Measurements from ENCODE around the gene NCS1. TPM values are rescaled to one million over a fixed set of nuclear protein-coding genes. Genes with fewer than 3 reads are reported as not detected.
A peak's percentile ranks its signal among the peaks of the same experiment; 100 is the strongest.

The NCS1 gene
- total RNA-seq: 1 to 10 TPM; 3.3 TPM

DNA sequence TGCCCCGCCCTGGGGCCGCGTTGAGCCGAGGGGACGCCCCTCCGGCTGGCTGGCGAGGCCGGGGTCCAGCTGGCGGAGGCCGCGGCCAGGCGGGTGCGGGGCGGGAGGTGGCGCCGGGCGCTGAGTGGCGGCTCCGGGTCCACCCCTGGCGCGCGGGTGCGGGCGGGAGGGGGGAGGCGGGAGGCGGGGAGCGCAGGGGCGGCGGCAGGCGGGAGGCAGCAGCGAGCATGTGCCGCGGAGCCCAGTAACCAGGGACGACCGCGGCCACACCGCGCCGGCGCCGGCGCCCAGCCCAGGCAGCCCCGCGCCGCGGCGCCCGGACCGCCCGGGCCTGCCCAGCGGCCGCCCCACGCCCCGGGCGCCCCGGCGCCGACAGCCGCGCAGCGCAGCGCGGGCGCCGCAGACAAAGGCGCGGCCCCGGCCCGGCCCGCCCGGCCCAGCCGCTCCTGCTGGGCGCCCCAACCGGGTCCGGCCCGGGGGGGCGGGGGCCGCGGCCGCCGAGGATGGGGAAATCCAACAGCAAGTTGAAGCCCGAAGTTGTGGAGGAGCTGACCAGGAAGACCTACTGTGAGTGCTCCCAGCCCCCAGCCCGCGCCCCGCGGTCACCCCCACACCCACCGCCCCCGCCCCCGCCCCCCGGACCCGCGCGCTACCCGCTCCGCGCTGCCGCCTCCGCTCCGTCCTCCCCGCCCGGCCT lies at the start of gene NCS1:
TSS of gene NCS1 (plus strand) at position 244 of the 697 bp plus-strand sequence. CDS start at position 504, 260 bp downstream.
- peak within 1 kb of the TSS; percentile 61 for H3K4me3 Mint-ChIP-seq
- ChIA-PET POLR2A (interaction anchor here (0.6 kb wide), 1 partner anchor 283 kb away, joined by 3 read pairs; no protein-coding TSS in a partner anchor), CTCF (no interaction called here)
- H3K27ac Mint-ChIP-seq: no peak within 1 kb of the TSS
- peaks cover 28% of the 10 kb centered on the region for H3K27me3 Mint-ChIP-seq (ENCODE audit: low read depth)
- ATAC-seq: peak; percentile 80
- no peaks in the 10 kb centered on the region for H3K36me3 Mint-ChIP-seq (ENCODE audit: low read depth)
- peaks cover 7% of the 10 kb centered on the region for H3K4me1 Mint-ChIP-seq (ENCODE audit: low read depth)
- DNase-seq: peak; percentile 52
- no peaks in the 10 kb centered on the region for H3K9me3 Mint-ChIP-seq (ENCODE audit: insufficient read depth)

DNA sequence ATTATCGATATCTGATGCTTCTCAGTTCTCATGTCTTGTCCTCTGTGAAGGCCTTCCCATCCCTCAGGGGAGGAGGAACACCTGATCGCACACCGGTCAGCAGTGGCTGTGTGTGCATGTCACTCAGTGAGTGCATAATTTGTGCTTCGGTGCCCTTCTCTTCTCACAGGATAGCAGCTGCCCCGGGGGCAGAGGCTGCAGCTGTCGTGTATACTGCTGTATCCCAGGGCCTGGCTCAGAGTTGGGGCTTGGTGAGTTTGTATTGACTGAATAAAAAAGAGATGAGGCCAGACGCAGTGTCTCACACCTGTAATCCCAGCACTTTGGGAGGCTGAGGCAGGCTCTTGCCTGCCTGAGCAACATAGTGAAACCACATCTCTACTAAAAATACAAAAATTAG lies 49.7 kb upstream of the NCS1 start:
- no peak overlapping the region for H3K27ac Mint-ChIP-seq
- CTCF ChIA-PET: interaction anchor here (1.2 kb wide), 1 partner anchor 237 kb away, joined by 3 read pairs; no protein-coding TSS in a partner anchor
- ATAC-seq: no peak
- no peak overlapping the region for H3K4me3 Mint-ChIP-seq
- DNase-seq: no peak
- H3K36me3 Mint-ChIP-seq (ENCODE audit: low read depth): peaks cover 35% of the 10 kb centered on the region
- H3K27me3 Mint-ChIP-seq (ENCODE audit: low read depth): no peaks in the 10 kb centered on the region
- POLR2A ChIA-PET: no interaction called here
- H3K4me1 Mint-ChIP-seq (ENCODE audit: low read depth): peaks cover 13% of the 10 kb centered on the region
- no peaks in the 10 kb centered on the region for H3K9me3 Mint-ChIP-seq (ENCODE audit: insufficient read depth)

DNA sequence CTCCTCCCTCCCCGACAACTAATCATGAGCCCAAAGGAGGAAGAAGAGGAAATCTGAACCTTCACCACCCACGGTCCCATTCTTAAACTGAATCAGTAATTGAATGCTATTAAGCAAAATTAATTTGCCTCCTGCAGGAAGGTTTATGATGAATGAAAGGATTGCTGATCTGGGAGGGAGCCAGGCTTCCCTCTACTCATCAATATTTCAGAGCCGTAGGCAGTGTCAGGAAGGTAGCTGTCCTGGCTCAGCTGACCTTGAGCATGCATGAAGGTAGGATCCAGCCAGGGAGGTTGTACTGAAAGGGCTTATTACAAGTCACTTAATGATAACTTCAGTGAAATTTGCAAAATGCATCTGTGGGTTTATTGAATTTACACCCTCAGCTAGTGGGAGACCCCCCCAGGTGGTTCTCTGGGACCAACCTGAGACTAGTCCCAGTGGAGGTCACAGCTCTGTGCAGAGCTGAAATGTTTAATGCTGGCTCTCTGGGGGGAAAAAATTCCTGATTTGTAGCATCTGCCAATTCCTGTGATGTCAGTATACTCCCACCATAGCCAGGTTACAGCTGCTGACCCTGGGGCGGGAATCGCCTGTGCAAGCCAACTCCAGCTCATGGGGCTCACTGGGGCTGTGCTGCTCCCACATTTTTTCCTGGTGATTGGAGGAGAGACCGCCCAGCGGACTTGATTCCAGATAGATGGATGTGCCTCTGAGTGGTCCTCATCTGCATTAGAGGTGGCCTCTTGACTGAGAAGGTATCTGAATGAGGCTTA lies 47.9 kb upstream of the NCS1 start:
- ChIA-PET CTCF (interaction anchor here (0.8 to 3.1 kb wide), 5 partner anchors 8 to 112 kb away, joined by 3 to 20 read pairs (median 3); no protein-coding TSS in a partner anchor), POLR2A (interaction anchor here (1.0 kb wide), 1 partner anchor 9 kb away, joined by 3 read pairs; no protein-coding TSS in a partner anchor)
- H3K27ac Mint-ChIP-seq: no peak overlapping the region
- H3K4me3 Mint-ChIP-seq: no peak overlapping the region
- no peaks in the 10 kb centered on the region for H3K27me3 Mint-ChIP-seq (ENCODE audit: low read depth)
- H3K4me1 Mint-ChIP-seq (ENCODE audit: low read depth): peaks cover 31% of the 10 kb centered on the region
- H3K36me3 Mint-ChIP-seq (ENCODE audit: low read depth): peaks cover 41% of the 10 kb centered on the region
- ATAC-seq (no peak), DNase-seq (no peak)
- H3K9me3 Mint-ChIP-seq (ENCODE audit: insufficient read depth): no peaks in the 10 kb centered on the region

DNA sequence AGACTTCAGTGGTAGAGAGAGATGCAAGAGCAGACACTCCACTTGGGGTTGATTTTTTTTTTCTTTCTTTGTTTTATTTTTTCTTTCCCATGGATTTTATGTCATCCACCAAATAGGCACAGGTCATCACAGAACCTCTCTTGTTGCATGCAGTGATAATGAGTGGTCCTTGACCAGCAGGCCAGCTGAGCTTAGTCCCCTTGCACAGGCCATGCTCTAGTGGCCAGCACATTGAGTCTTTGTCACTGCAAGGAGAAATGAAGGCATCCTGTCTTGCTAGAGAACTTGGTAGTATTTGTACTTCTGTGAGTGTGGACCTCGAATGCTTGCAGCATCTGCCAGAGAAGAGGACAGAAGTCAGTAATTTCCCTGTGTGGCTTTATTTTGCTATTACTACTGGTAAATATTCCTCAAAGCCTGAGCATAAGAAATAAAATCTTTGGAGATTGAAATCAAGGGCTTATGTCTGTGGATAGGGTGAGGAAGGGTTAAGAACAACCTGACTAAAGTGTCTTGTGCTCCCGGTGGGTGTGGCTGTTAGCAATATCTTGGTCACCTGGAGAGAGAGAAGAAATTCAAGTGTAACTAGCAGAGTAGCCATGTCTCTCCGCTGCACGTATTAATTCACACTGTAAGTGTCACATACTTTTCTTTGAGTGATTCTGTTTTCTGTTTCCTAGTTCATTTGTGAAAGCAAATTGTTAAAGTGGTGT lies 45.3 kb upstream of the NCS1 start:
- Mint-ChIP-seq H3K36me3 (ENCODE audit: low read depth) (peaks cover 59% of the 10 kb centered on the region), H3K27ac (peak overlapping the region; percentile 80), H3K4me3 (peak overlapping the region; percentile 6), H3K9me3 (ENCODE audit: insufficient read depth) (no peaks in the 10 kb centered on the region), H3K4me1 (ENCODE audit: low read depth) (peaks cover 54% of the 10 kb centered on the region), H3K27me3 (ENCODE audit: low read depth) (no peaks in the 10 kb centered on the region)
- POLR2A ChIA-PET: interaction anchor here (1.5 kb wide), 1 partner anchor 292 kb away, joined by 3 read pairs; the partner anchor contains the start of genes C9orf78 and USP20
- CTCF ChIA-PET: interaction anchor here (1.5 to 3.1 kb wide), 2 partner anchors 14 to 19 kb away, joined by 6 to 20 read pairs; no protein-coding TSS in a partner anchor
- ATAC-seq (no peak), DNase-seq (no peak)

DNA sequence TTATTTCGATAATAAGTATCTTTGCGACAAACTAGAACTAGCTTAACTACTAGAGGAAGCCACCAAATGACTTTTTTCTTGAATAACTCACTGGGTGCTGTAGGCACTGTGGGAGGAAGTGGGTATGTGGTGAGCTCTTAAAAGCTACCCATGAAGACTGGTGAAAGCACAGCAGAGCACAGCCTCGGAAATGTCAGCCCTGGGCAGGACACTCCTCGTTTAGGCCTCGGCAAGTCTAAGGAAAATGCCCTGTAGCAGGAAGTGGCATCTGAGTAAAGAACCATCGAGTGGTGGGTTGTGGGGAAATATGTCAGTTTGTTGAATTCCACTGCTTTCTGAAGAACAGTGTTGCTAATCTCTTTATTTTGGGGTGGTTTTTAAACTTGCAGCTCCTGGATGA lies 44.0 kb upstream of the NCS1 start:
- Mint-ChIP-seq H3K9me3 (ENCODE audit: insufficient read depth) (no peaks in the 10 kb centered on the region), H3K4me1 (ENCODE audit: low read depth) (peaks cover 57% of the 10 kb centered on the region), H3K27ac (peak overlapping the region; percentile 99), H3K27me3 (ENCODE audit: low read depth) (no peaks in the 10 kb centered on the region), H3K36me3 (ENCODE audit: low read depth) (peaks cover 54% of the 10 kb centered on the region), H3K4me3 (peak overlapping the region; percentile 76)
- DNase-seq (peak; percentile 92), ATAC-seq (peak; percentile 93)
- CTCF ChIA-PET: interaction anchor here (0.8 to 1.9 kb wide), 7 partner anchors 10 to 293 kb away, joined by 3 to 21 read pairs (median 4); partner anchors contain the start of genes C9orf78 and USP20
- POLR2A ChIA-PET: interaction anchor here (0.9 to 1.7 kb wide), 5 partner anchors 11 to 293 kb away, joined by 3 to 11 read pairs (median 3); partner anchors contain the start of genes C9orf78 and USP20

DNA sequence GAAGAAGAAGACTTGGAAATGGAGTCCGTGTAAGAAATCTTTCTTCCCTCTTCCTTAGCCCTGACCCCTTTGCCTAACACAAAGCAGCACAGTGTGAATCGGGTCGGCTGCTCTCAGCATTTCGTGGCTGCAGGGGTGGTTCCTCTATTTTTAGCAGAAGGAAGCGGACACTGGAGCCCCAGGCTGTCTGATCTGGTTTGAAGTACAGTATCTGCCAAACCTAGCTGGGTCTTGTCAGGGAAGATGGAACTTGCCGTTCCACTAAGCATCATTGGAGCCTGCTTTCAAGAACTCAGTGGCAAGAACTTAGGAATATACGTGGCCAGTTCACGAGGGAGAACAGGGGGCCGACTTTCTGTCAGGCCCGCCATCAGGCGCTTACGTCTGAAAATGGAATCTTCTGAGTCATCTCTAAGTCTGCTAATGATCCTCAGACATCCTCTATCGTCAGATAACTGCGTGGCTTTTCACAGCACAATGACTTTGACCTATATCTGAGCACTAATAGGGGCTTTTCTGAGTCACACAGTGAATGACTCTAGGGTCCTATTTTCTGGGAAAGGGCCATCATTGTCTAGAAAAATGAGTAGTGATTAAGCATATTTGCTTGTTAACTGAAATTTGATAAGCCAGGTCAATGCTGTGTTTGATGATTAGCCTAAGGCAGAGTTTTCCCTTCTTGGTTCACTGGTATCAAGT lies 43.3 kb upstream of the NCS1 start:
- Mint-ChIP-seq H3K27ac (peak overlapping the region; percentile 99), H3K36me3 (ENCODE audit: low read depth) (peaks cover 54% of the 10 kb centered on the region), H3K27me3 (ENCODE audit: low read depth) (no peaks in the 10 kb centered on the region), H3K4me1 (ENCODE audit: low read depth) (peaks cover 57% of the 10 kb centered on the region), H3K9me3 (ENCODE audit: insufficient read depth) (no peaks in the 10 kb centered on the region), H3K4me3 (peak overlapping the region; percentile 76)
- peak; percentile 65 for ATAC-seq
- peak; percentile 71 for DNase-seq
- ChIA-PET CTCF (interaction anchor here (0.6 to 1.9 kb wide), 9 partner anchors 11 to 980 kb away, joined by 3 to 21 read pairs (median 4); no protein-coding TSS in a partner anchor), POLR2A (interaction anchor here (0.9 to 1.7 kb wide), 3 partner anchors 11 to 21 kb away, joined by 3 to 11 read pairs (median 8); no protein-coding TSS in a partner anchor)

DNA sequence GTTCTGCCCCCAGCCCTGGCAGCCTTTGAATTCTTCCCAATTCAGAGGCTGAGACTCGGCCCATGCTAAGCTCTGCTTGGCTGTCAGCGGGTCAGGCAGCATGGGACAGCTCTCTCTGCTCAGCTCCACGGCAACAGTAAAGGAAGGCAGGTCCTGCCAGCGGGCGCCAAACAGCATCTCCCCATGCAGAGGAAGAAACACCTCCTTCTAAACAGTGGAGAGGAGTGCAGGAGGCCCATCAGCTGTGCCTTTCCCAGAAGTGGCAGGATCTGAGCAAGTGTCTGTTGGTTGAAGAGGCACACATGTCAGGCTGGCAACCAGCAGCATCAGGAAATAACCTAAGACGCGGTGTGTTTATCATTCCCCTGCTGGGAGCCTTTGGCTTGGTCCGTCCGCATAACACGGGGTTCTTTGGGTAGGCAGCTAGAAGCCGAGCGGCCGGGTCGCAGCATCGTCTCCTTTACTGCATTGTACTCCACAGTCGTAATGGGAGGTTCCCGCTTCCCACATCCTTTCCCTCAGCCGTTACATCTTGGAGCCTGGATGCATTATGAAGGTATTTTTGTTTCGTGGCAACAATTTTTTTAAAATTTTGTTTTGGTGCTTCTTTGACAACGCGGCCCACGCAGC lies 42.7 kb upstream of the NCS1 start:
- Mint-ChIP-seq H3K27me3 (ENCODE audit: low read depth) (no peaks in the 10 kb centered on the region), H3K9me3 (ENCODE audit: insufficient read depth) (no peaks in the 10 kb centered on the region), H3K4me1 (ENCODE audit: low read depth) (peaks cover 57% of the 10 kb centered on the region), H3K27ac (peak overlapping the region; percentile 99), H3K4me3 (peak overlapping the region; percentile 76), H3K36me3 (ENCODE audit: low read depth) (peaks cover 51% of the 10 kb centered on the region)
- ATAC-seq: no peak
- no peak for DNase-seq
- POLR2A ChIA-PET: interaction anchor here (0.6 to 1.7 kb wide), 2 partner anchors 15 to 22 kb away, joined by 3 to 11 read pairs; no protein-coding TSS in a partner anchor
- CTCF ChIA-PET: interaction anchor here (0.6 to 1.9 kb wide), 6 partner anchors 12 to 980 kb away, joined by 3 to 21 read pairs (median 4); no protein-coding TSS in a partner anchor

DNA sequence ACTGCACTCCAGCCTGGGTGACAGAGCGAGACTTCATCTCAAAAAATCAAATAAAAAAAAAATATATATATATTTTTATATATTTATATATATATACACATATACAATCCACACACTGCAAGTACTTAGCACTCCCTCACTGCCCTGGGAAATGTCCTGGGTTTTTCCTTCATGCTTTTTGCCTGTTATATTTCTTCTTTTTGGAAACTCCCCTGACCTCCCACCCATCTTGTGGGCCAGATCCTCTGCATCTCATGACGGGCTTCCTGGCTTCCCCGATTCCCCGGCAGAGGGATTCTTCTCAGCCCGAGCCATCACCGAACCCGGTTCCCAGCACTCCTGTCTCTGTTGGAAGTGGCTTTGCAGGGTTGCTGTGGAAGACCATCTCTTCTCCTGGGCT lies 39.5 kb upstream of the NCS1 start:
- DNase-seq: no peak
- Mint-ChIP-seq H3K9me3 (ENCODE audit: insufficient read depth) (peaks cover 10% of the 10 kb centered on the region), H3K4me1 (ENCODE audit: low read depth) (peaks cover 61% of the 10 kb centered on the region), H3K4me3 (no peak overlapping the region), H3K27me3 (ENCODE audit: low read depth) (no peaks in the 10 kb centered on the region), H3K36me3 (ENCODE audit: low read depth) (peaks cover 64% of the 10 kb centered on the region), H3K27ac (no peak overlapping the region)
- CTCF ChIA-PET: interaction anchor here (1.2 kb wide), 1 partner anchor 12 kb away, joined by 3 read pairs; no protein-coding TSS in a partner anchor
- POLR2A ChIA-PET: no interaction called here
- ATAC-seq: no peak

DNA sequence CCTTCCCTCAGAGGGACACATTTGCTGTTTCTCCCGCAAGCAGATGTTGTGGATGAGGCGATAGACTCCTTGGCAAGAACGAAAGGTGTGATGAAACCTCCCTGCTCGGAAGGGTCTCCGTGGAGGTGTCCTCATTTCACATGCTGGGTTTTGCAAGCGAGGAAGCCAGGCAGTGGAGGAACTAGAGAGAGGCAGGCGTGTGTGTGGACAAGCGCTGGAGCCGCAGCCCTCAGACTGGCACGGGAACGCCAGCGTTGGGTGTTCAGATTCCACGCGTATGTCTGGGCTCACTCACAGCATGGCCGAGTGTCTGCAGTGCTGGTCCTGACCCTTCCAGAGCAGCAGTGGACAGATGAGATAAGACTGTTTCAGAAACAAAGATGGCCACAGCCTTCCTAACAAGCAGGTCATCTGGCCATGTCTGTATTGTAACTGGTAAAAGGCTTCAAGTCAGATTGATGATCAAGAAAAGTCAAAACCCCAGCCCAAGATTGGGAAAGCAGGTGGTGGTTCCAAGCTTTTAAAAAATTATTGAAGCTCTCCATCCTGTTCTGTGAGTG lies 35.0 kb upstream of the NCS1 start:
- ATAC-seq (no peak), DNase-seq (no peak)
- peaks cover 50% of the 10 kb centered on the region for H3K36me3 Mint-ChIP-seq (ENCODE audit: low read depth)
- H3K27ac Mint-ChIP-seq: no peak overlapping the region
- H3K27me3 Mint-ChIP-seq (ENCODE audit: low read depth): no peaks in the 10 kb centered on the region
- no peak overlapping the region for H3K4me3 Mint-ChIP-seq
- H3K9me3 Mint-ChIP-seq (ENCODE audit: insufficient read depth): peaks cover 10% of the 10 kb centered on the region
- CTCF ChIA-PET: no interaction called here
- H3K4me1 Mint-ChIP-seq (ENCODE audit: low read depth): peaks cover 63% of the 10 kb centered on the region
- POLR2A ChIA-PET: no interaction called here

DNA sequence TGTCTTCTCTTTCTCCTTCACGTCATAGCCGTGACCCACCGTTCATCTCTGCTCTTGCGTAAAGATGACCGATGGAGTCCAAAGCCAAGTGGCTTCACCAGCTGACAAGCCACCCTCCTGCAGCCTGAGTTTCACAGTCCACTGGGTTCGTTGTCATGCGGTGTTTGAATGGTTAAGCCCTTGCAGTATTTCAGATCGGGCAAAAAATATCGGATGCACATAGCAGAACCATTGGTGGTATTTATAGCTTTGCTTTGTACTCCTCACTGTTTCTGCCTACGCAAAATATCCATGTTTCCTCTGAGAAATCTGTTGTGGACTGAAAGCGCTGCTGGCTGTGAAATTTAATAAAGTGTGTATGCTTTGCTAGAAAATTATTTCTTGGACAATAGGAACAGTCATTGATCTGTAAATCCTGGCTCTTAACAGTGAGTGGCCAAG lies 34.5 kb upstream of the NCS1 start:
- Mint-ChIP-seq H3K27ac (no peak overlapping the region), H3K9me3 (ENCODE audit: insufficient read depth) (peaks cover 10% of the 10 kb centered on the region), H3K4me1 (ENCODE audit: low read depth) (peaks cover 63% of the 10 kb centered on the region), H3K36me3 (ENCODE audit: low read depth) (peaks cover 50% of the 10 kb centered on the region), H3K4me3 (no peak overlapping the region), H3K27me3 (ENCODE audit: low read depth) (no peaks in the 10 kb centered on the region)
- ChIA-PET CTCF (interaction anchor here (0.6 kb wide), 1 partner anchor 125 kb away, joined by 3 read pairs; no protein-coding TSS in a partner anchor), POLR2A (no interaction called here)
- DNase-seq: no peak
- ATAC-seq: no peak
